NCI-H2227 (cell line): Measurements from ENCODE around the gene ATP5MK.
"Not testable (repeated sequence)": the region's sequence is repeated elsewhere in the genome, so short reads cannot be mapped to it uniquely, and the experiment has no call there.

Experiments used
- DNase-seq: peaks from one replicate; lab custom pipeline; 2025; ENCODE audit not compliant: unreplicated experiment; lab: John Stamatoyannopoulos, UW

ATP5MK gene

DNA sequence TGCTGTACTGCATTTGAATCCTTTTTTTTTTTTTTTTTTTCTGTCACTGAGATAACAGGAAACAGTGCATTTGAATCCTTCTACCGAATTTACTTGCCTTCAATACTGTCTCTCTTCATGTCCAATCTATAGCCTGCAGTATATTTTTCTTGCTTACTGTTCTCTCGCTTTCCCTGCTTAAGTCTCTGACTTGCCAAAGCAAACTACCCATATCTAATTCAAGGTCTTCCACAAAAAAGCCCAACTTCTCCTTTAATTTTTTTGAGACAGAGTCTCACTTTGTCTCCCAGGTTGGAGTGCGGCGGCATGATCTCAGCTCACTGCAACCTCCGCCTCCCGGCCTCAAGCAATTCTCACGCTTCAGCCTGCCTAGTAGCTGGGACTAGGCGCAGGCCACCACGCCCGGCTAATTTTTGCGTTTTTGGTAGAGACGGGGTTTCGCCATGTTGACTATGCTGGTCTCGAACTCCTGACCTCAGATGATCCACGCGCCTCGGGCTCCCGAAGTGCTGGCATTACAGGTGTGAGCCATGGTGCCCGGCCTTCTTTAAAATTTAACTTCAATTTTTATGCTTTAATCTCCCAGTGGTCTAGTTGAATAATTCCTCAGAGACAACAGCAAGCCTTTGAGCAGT lies 1.0 kb upstream of the ATP5MK start:
- peak; percentile 5 for DNase-seq

DNA sequence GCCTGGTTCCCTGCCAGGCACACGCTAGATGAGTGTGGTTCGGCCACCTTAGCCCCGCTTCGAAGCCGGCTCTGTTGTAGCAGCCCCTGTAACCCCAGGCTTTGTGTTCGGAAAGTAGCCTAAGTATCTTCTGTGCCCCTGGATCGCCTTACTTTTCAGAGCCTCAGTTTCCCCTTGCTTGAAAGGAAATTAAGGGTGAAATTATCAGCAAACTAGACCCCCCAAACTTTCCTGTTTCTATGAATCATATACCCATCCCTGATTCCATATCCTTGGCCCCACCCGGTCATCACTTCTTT lies 463 bp upstream of the ATP5MK start:
- DNase-seq = no peak

DNA sequence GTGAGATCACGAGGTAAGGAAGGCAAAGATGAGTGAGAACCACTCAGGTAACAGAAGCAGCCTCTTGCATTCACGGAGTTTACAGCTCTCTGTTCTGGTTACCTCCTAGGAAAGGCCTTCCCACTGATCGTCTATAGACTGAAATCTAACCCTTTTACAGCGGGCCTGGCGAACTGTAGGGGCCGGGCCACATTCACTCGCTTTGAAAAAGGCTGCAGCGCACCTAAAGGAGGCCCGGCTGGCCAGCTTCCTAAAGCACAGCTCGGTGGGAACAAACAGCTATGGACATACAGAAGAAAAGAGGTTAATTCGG lies 565 bp downstream of the ATP5MK start:
- DNase-seq = peak; percentile 6

- no peak for DNase-seq
Measured at GRCh38 chr10:103394180-103394579, 2.1 kb downstream of the ATP5MK start.

GRCh38 chr10:103382769-103383168 lies 13.5 kb downstream of the ATP5MK start:
- DNase-seq = no peak

DNA sequence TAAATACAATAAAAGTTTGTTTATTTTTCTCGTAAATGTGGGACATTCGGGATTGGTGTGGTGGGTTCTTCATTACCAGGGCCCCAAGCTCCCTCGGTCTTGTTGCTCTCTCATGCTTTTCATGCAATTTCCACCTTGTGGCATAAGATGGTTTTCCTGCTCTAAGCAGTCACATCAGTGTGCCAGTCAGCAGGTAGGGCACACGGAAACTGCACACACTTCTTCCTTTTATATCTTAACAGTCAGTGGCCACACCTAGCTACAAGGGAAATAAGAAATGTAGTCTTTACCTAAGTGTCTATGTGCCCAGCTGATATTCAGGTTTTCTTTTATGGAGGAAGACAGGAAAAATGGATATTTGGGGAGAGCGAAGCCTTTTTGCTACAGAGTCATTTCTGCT lies 22.0 kb downstream of the ATP5MK start:
- no peak for DNase-seq

DNA sequence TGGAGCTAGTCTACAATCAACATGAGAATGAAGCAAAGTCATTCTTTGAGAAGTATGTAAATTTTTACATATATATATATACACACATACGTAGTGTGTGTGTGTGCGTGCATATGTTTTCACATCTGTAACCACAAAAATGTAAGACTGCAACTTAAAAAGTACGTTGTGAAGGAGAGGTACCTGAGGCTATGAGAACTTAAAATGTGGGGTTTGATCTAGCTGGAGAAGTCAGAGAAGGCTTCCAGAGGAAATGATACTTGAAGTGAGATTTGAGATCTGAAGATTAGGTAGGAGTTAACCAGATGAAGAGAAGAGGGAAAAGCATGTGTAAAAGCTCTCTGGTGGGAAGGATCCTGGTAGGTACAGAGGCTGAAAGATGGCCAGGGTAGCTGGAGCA lies 22.7 kb downstream of the ATP5MK start:
- no peak for DNase-seq

DNA sequence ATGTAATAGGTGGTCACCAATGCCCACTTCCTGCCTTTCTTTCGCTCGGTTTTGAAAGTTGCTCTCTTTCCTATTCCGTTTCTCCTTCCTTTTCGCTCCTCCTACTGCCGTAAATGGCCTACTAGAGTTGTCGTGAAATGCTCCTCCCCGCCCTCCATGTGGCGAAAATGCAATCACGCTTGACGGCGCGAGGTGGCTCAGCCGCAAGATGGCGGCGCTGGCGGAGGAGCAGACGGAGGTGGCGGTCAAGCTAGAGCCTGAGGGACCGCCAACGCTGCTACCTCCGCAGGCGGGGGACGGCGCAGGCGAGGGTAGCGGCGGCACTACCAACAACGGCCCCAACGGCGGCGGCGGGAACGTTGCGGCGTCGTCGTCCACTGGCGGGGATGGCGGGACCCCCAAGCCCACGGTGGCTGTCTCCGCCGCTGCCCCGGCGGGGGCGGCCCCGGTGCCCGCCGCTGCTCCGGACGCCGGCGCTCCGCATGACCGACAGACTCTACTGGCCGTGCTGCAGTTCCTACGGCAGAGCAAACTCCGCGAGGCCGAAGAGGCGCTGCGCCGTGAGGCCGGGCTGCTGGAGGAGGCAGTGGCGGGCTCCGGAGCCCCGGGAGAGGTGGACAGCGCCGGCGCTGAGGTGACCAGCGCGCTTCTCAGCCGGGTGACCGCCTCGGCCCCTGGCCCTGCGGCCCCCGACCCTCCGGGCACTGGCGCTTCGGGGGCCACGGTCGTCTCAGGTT lies 28.3 kb downstream of the ATP5MK start, which contains the start of gene TAF5:
Gene TAF5 (plus strand): TSS at position 195 of the 737 bp plus-strand sequence. CDS start 14 bp downstream, at position 209.
- DNase-seq = peak; percentile 93

DNA sequence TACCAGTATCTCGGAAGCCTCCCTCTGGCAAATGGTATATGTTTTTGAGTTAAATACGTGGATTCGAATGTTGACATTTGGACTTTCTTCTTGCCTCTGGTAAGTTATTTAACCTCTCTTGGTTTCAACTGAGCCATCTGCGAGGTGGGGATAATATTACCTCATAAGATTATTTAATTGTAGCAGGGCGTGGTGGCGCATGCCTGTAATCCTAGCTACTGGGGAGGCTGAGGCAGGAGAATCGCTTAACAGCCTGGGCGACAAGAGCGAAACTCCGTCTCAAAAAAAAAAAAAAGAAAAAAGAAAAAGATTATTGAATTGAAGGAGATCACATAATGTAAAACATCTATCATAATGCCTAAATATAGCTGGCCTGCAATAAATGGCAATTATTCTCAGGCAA lies 28.9 kb downstream of the ATP5MK start:
- DNase-seq = no peak

GRCh38 chr10:103360791-103361190 lies 35.5 kb downstream of the ATP5MK start:
- DNase-seq = not testable (repeated sequence)

- DNase-seq = not testable (repeated sequence)
Measured at GRCh38 chr10:103359493-103359892, 36.8 kb downstream of the ATP5MK start.

- no peak for DNase-seq
Measured at GRCh38 chr10:103355906-103356599, 40.2 kb downstream of the ATP5MK start.

GRCh38 chr10:103354567-103354966 lies 41.7 kb downstream of the ATP5MK start:
- not testable (repeated sequence) for DNase-seq

- DNase-seq = no peak
Measured at GRCh38 chr10:103353281-103353680, 43.0 kb downstream of the ATP5MK start.

DNA sequence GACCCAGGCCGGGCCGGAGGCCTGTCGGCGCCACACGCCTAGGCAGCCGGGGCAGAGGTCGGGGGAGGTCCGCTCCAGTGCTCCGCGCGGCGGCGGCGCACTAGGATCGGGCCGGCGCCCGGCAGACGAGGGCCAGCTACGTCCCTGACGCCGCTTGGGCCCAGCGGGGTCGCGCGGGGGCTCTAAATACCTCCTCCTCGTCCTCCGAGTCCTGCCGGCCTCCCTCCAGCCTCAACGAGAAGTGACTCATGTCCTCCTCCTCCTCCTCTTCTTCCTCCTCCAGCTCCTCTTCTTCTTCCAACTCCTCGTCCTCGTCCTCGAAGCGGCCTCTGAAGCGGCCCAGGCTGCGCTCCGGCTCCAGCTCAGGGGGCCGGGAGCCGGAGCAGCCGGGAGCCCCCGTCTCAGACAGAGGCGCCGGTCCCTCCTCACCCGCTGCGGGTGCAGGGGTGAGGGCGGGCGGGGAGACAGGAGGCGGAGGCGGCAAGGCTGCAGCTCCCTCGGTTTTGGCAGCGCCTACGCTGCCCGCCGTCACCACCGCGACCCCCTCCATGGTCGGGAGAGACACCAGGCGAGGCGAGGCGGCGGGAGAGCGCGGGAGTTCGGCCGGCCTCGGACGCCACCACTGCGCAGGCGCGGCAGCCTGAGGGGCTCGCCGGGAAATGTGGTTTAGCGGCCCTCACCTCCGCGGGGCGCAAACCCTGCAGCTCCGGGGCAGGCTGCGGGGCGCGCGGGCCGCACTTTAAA lies 45.6 kb downstream of the ATP5MK start, which contains the start of gene PCGF6:
Gene PCGF6 (minus strand): TSS at position 624 of the 744 bp plus-strand sequence. CDS start 74 bp downstream, at position 550.
- peak; percentile 90 for DNase-seq

DNA sequence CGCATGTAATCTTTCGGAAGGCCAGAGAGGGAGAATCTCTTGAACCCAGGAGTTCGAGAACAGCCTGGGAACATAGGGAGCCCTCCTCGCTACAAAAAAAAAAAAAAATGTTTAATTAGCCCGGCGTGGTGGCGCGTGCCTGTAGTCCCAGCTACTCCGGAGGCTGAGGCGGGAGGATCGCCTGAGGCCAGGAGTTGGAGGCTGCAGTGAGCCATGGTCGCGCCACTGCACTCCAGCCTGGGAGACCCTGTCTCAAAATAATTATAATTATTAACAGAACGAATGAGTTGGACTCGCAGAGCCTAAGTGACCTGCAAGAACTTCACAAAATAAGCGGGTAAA lies 46.1 kb downstream of the ATP5MK start:
- DNase-seq = no peak
